CD4-positive, alpha-beta T cell treated with Interleukin-17A for 1 hour (primary cell): ENCODE measurements around the gene SHC1.
A peak's percentile ranks its signal among the peaks of the same experiment; 100 is the strongest.
"Not testable (repeated sequence)": the region's sequence is repeated elsewhere in the genome, so short reads cannot be mapped to it uniquely, and the experiment has no call there.

Experiments used
- DNase-seq: peaks from one replicate; pipeline ENCODE4 v3.0.0-alpha.2; 2020

The SHC1 gene

DNA sequence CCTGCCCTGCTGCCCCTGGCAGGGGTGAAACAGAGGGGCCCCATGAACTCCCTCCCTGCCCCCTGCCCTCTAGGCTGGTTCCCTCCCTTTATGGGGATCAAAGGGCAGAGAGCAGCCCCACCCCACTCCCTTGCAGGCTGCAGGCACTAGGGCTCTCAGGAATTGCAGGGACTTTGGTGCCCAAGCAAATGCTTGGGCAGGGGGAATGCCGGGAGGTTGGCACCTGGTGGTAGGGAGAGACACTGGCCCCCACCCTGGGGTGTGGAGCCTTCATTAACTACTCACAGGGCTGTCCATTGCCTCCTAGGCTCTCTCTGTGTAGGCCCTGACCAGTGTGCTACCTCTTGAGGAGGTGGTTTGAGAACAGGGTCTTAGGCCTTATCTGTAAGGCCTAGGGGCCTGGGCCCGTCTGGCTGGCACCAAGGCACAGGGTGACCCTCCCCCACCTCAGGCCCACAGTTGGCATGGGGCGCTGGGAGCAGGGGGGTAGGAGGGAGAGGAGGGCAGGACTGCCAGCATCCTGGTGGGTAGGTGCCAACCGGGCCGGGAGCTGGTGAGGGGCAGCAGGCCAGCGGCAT, 36.8 kb upstream of the SHC1 start:
- DNase-seq, result no peak

DNA sequence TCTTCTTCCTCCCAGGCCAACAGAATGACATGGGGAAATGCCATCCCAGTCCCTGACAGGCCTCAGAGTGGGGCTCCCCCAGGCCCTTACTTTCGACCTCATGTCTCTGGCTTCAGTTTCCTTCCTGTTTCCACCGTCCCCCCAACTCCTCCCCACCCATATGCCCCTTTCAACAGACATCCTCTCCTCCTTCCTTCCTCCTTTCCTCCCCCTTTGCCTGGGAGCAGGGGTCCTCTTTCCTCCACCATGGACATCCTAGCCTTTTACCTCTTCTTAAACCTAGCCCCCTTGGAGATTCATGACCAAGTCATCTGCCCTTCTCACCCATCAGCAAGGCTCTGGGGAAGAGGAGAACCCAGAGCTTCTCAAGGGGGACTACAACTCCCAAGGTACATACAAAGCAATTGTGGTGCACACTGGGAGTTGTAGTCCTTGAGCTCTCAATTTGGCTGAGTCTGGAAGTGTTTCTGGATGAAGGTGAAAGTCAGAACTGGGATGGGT, 36.1 kb upstream of the SHC1 start:
- DNase-seq, result peak; percentile 71

DNA sequence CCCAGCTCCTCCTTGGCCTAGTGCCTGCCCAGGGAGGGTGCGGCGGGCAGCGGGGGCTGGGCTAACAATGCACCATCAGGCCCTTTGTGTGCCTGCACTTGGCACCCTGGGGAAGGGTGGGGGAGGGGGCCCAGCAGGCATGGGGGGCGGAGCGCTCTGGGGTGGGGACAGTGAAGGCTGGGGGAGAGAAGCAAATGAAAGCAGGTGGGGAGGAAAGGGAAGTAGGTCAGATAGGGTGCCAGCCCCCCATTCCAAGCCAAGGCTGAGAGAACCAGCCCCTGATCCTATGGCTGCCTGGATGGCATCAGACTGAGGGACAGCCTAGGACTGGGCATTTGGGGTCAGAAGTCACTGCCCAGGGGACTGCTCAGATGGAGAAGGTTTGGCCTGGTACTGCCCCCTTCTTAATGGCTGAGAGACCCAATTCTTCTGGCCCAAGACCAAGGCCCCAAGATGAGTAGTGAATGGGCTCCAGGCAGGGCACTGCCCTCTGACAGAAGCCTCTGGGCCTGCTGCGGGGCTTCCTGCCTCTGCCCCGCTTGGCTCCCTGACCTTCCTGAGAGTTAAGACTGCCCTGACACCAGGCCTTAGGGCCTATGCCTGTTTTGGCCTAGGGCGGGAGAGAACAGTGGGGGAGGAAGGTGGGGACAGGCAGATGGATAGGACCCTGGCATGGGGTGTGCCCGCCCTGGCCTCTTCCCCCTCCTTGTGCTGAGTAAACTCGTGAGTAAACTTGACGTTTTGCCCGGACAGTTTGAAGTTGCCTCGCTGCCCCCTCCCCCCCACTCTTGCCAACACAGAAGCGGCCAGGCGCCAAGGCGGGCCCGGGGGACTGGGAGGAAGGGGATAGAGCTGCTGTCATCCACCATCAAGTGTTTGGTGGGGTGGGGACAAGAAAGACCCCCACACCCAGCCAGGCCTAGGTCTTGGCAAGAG, 34.8 kb upstream of the SHC1 start:
- DNase-seq, result peak; percentile 62

DNA sequence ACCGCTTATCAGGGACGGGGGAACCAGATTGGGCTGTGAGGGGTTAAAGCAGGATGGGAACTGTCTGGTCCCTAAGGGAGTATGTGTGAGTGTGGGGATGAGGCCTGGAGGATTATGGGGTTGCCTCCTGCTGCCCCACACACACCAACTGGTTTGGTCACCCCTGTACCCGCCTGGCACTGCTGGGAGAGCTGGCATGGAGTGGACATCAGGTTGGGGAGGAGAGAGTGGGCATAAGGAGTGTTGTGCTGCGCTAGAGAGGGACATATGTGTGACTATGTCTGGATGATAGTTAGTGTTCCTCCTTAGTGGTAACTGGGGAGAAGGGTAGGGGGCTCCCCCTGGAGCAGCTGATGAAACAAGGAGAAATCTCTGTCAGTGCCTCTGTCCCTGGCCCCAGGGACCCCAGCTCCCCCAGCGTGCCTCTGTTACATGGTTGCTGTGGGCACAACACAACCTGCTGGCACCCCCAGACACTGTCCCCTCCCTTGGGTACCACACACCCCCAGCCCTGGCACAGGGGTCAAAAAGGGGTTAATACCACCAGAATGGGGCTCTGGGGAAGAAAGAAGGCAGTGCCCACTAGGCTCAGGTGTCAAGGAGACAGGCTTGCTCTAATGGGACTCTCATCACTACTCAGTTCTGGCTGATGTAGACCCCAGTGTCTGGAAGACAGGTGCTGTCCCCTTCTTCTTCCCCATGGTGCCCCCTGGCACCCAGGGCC, 34.0 kb upstream of the SHC1 start:
- no peak for DNase-seq

DNA sequence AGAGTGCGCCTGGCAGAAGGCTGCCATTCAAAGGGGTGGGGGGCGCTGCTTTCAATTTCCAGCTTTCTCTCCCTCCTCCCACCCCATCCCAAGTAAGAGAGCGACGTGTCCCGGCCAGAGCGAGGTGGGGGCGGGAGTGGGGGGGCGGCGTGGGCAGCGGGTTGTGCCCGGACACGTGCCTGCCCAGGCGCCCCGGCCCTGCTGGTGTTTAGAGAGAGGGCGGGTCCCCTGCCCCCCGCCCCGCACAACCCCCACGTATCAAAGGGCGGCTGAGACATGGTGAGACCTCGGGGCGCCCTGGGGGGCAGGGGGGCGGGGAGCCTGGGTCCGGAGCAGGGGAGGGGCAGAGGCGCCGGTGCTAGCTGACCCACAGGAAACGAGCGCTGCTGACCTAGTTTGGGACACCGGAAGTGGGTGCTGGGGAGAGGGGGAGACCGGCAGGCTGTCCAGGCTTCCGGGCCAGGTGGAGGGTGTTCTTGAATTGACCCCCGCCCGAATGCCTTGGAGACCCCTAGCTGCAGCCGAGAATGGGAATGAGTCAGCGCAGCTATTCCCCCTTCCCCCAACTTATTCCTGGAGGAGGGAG, 33.3 kb upstream of the SHC1 start:
- no peak for DNase-seq

DNA sequence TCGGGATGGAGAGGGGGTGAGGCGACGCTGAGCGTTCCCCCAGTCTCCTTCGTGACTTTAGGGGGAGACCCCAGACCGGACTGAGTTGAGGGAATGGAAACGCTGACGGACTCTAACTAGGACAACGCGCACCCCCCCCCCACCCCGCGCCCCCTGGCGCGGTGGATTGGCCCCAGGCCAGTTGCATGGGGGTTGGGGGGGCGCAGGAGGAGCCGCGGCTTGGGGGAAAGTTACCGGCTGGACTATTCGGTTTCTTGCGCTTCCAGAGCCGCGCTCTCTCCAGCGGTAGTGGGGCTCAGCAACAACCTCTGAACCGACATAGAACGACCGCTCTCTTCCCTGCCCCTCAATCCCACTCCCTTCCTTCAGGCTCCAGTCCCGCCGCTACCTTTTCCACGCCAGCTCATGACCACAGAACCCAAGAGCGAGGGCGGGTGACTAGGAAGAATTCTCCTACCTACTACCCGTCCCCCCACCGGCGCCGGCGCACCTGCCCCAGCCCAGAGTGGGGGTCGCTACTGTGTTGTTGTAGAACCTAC, 32.7 kb upstream of the SHC1 start:
- DNase-seq, result no peak

DNA sequence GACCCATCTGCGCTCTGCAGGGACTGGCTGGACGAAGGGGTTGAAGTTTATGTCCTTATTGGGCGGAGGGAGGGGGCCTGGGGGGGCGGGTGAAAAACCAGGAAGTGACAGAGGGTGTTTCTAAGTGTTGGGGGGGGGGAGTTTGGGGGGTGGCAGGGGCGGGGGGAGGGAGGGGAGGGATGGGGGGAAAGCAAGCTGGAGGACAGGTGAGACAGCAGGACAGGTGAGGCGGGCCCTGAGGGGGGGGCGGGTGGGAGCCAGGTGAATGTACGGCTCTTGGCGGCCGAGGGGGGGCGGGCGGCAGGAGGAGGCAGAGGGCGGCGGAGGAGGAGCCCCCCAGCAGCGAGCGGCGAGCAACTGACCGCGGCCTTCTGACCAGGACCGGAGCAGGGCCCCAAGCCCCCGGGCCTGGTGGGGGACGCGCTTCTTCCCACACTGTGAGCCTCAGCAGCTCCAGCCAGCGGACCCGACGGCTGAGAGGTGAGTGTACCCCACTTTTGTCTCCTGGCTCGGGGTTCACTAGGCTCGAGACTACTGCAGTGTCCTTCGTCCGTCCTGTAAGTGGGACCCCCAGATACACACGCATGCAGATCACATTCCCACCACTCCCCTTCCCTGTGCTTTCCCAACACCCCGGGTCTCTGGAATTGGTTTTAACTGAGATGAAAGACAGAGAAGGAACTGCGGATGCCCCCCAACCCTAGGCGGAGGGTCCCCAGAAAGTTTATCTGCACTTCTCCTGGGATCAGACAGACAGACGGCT, 32.1 kb upstream of the SHC1 start, which contains the start of gene ZBTB7B:
ZBTB7B (plus strand) TSS at position 339 of the 763 bp plus-strand sequence. CDS start 11,859 bp downstream, outside the sequence.
- no peak for DNase-seq

DNA sequence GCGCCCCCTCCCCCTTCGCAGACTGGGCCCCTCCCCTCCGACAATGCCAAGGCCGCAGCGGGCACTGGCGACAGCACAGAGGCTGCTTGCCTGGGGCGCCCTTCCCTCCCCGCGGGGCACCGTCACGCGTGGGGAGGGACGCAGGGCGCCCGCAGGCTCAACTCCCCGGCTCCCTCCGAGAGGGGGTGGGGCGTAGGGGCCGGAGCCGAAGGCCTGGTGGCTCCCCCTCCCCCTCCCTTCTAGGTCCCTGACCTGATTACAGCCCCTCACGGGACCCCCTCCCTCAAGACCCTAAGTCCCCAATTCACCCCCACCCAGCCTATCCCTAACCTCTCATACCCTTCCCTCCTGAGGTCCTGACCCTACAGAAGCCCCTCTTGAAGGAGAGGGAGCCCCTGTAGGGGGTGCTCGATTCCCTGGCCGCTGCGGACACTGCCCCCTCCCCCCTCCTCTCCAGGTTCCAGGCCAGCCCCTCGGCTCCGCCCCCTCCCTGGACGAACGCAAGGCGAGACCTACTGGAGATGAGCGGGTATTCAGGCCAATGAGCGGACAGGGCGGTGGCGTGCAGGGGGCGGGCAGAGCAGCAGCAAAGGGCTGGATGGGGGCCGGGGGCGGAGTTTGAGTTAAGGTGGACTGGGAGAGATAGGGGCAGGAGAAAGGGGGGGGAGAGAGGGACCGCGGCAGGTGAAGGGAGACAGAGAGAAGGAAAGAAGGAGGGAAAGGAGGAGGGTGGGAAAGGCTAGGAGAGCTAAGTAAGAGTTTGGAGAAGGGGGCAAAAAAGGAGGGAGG, 31.3 kb upstream of the SHC1 start:
- peak; percentile 98 for DNase-seq

DNA sequence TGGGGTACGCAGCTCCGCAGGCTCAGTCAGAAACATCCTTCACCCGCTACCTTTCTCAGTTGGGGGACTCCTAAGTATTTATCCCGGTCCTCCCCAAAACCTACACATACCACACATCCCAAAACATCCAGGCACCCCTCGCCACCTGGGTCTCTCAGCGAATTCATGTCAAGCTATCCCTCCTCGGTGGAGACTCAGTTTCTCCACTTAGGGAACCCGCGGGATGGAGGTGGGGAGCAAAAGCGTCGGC, 30.8 kb upstream of the SHC1 start:
- no peak for DNase-seq

DNA sequence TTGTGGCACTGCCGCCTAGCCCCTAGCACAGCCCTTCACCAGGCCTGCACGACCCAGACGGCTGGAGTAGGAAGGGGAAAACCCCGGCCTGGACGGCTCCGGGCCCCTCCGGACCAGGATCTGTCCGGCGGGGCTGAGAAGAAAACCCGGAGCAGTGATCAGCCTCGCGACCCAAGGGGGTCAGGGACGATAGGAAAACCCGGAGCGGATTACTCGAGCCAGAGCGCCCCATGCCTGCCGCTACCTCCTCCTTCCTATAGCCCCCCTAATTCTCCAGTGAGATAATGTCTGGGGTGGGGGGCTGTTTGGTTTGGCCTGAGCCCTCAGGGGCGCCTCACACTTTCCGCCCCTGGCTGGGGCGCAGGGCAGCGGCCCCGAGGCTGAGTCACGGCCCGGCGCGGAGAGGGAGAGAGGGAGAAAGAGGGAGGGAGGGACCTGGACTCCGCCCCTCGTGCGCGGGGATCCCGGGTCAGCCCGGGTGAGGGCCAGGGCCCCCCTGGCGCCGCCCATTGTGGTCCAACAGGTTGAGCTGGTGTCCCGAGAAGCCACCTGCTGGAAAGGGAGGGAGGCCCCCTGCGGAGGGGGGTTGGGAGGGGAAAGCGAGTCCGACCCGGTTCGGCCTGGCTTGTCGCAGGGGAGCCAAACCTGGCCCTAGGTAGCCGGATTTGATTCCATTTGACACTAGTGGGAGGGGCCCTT, 30.3 kb upstream of the SHC1 start:
- DNase-seq, result peak; percentile 83

DNA sequence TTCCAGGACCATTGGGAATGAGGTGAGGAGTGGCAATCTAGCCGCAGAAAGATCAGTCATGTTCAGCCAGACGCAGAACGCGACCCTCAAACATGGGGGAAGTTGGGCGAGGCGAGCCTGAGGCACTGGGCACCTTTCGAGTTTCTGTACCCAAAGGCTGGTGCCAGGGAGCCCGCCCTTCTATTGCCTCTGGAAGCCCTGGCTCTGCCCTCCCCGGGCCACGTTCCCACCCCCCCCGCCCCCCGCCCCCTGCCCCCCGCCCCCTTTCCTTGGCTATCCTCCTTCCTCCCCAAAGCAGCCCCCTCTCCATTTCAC, 29.8 kb upstream of the SHC1 start:
- DNase-seq, result no peak

DNA sequence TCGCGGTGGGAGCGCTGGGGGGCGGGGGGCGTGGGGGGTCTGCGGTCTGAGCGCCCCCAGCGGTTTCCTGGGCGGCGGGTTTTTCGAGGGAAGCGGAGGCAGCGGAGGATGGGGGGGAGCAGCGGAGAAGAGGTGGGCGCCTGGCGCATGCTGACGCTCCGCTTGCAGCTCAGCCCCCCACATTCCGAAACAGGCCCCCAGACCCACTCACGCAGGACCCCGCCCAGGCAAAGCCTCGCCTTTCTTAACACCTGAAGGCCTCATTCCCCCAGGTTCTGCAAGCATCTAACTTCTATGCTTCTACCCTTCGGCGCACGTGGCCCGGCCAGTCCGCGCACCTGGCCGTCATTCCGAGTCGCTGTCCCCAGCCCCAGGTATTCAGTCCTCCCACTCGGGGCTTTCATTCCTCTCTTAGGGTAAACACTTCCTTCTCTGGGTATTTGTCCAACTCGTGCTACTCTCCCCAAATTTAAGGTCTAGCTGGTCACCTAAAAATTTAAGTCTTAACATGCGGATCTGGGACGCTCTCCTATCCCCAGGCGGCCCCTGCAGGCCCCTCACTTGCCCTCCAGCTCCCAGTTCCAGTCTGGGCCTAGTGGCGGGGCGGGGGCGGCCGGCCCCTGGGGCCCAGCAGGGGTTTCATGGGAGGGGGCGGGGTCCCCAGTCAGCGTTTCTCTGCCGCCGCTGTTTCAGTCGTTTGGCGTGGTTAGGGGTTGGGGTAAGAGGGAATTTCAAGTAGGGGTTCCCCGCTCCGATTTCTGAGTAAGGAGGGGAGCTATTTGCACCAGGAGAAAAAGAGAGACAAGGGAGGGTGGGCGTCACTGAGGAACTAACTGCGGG, 29.2 kb upstream of the SHC1 start:
- DNase-seq, result peak; percentile 54

DNA sequence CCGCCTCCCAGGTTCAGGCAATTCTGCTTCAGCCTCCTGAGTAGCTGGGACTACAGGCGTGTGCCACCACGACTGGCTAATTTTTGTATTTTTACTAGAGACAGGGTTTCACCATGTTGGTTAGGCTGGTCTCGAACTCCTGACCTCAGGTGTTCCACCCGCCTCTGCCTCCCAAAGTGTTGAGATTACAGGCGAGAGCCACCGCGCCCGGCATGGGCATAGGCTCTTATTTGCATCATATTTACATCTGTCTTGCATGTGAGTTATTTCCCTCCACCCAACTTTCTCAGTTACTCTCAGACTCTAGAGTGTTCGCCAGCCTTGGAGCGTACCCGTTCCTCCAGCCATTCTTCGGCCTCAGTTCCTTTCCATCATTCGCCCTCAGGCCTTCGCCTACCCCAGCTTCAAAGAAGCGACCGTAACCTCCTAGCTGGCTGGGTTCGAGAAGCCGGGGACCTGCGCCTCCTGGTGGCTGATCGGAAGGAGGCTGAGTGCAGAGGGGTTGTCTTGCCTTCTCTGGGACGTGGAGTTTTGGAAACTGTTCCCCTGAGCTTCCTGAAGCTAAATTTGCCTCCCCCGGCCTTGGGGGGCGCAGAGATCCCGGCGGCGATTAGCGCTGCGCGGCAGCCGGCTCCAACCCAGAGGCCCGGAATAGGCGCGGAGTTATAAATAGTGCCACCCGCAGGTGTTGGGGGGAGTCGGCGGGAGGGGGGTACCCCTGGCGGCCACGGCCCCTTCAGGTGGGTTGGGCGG, 28.4 kb upstream of the SHC1 start:
- DNase-seq, result peak; percentile 81

DNA sequence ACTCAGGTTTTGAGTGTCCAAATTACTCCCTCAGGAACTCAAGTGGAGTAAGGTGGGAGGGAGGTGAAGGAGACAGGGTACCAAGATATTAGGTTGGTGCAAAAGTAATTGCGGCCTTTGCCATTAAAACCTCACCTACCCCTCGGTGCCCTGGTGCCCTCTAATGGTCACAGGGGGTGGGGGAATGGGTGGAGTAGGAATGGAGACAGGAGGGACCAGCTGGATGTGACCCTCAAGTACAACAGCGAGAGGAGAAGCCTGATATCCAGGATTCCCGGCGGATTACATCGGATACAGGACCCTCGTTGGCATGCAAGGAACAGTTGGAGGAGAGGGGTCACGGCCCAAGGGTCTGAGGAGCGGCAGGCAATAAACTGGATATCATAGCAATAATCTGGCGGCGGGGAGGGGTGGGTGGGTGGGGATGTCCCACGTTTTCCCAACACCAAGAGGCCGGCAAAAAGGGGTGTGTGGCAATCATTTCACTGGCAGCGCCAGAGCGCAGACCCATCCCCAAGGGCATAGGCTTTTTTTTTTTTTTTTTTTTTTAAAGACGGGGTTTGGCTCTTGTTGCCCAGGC, 27.7 kb upstream of the SHC1 start:
- no peak for DNase-seq

DNA sequence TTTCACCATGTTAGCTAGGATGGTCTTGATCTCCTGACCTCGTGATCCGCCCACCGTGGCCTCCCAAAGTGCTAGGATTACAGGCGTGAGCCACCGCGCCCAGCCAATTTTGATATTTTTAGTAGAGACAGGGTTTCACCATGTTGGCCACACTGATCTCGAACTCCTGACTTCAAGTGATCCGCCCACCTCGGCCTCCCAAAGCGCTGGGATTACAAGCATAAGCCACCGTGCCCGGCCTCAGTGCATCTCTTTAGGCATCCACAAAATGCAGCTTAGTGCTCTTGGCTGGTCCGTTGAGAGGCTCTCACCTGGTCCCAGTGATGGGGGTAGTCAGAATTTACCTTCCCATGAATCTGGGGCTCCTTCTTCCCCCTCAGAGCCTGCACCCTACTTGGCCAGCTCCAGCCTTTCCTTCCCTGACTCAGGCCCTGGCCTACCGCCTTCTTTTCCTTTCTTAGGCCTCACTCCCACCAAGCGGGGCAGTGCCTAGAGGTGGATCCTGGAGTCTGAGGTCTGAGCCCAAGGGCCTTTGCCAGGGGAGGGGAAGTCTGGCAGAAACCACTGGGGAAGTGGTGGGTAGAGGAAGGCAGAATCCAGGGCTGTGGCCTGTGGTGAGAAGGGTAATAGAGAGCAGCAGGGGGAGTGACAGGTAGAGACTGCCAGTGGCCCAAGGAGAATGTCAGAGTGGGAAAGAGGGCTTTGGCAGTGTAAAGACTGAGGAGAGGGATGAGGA, 26.6 kb upstream of the SHC1 start:
- no peak for DNase-seq

DNA sequence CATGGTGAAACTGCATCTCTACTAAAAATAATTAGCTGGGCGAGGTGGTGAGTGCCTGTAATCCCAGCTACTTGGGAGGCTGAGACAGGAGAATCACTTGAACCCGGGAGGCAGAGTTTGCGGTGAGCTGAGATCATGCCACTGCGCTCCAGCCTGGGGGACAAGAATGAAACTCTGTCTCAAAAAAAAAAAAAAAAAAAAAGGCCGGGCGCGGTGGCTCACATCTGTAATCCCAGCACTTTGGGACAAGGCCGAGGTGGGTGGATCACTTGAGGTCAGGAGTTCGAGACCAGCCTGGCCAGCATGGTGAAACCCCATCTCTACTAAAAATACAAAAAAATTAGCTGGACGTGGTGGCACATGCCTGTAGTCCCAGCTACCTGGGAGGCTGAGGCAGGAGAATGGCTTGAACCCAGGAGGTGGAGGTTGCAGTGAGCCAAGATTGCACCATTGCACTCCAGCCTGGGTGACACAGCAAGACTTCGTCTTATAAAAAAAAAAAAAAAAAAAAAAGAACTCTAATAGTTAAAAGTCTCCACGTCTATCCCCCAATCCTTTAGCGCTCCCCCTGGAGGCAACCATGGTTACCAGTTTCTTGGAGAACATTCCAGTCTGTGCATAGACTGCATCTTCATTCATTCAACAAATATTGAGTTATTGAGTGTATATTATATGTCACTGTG, 24.9 kb upstream of the SHC1 start:
- DNase-seq, result not testable (repeated sequence)

DNA sequence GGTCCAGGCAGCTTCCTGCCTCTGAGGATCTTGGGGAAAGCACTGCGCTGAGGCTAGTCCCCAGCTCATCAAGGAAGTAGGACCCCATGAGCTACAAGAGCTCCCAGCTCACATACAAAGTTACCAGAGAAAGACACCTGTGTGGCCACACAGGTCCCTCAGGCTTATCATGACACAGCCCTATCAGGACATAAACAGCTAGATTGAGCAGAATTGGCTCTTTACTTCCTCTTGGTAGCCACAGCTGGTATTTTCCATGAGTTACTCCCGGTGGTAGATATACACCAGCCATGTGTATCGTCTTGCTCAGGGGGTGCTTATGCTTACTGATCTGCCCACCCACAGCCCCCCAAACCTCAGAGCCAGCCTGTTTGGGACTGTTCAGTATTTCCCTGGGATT, 24.0 kb upstream of the SHC1 start:
- no peak for DNase-seq

DNA sequence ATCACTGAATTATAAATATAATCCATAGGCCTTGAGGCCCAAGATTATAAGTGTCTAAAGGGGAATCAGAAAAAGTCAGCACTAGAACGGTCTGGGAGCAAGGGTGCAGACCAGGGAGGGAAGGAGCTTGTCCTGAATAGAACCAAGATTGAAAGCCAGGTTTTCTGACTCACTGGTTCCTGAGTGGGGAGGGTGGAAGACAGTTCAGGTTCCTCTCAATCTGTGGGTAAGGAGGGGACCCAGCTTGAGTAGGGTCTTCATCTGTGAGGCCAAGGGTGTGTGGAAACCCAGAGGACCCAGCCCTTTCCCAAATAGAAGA, 23.7 kb upstream of the SHC1 start:
- DNase-seq, result no peak
